GM12878 (cell line): Measurements from ENCODE around the gene PCP2. TPM values are rescaled to one million over a fixed set of nuclear protein-coding genes. Genes with fewer than 3 reads are reported as not detected.
A peak's percentile ranks its signal among the peaks of the same experiment; 100 is the strongest.

ENCODE experiments used
- ASH2L ChIP-seq: fragments of 300-600, 200-600 bp; sonication (generic); IDR thresholded peaks from 2 replicates; pipeline ENCODE4 v1.6.1; 2017; ENCODE audit warnings: low read depth, mild to moderate bottlenecking, borderline replicate concordance
- BHLHE40 ChIP-seq, 2 experiments: fragments of 450-650 bp in 1 of 2; IDR thresholded peaks; 2 replicates each; pipeline ENCODE4 v1.6.1; 2011 to 2017; ENCODE audit warnings: low read depth in 2 of 2, borderline replicate concordance in 1 of 2, improper control_type of control experiment in 1 of 2, low read length in 1 of 2, mild to moderate bottlenecking in 1 of 2
- CHD2 ChIP-seq: IDR thresholded peaks from 2 replicates; pipeline ENCODE4 v1.6.1; 2011; ENCODE audit warnings: low read depth, low read length, improper control_type of control experiment, borderline replicate concordance
- CHD4 ChIP-seq: fragments of 200-600 bp; sonication (generic); IDR thresholded peaks from 2 replicates; pipeline ENCODE4 v1.6.1; 2016; ENCODE audit warnings: mild to moderate bottlenecking
- CREB1 ChIP-seq: IDR thresholded peaks from 2 replicates; pipeline ENCODE4 v1.6.1; 2012; ENCODE audit warnings: low read depth, mild to moderate bottlenecking, inconsistent platforms
- CREM ChIP-seq: IDR thresholded peaks from 2 replicates; pipeline ENCODE4 v1.6.1; 2014; ENCODE audit warnings: antibody characterized with exemption, low read depth
- ETV6 ChIP-seq, 2 experiments: fragments of 450-650 bp in 1 of 2; IDR thresholded peaks in 1 of 2; conservative IDR thresholded peaks in 1 of 2; 2 replicates each; pipeline ENCODE4 v1.6.1; 2014; ENCODE audit warnings: antibody characterized with exemption in 1 of 2, borderline replicate concordance in 1 of 2, low read depth in 1 of 2, mild to moderate bottlenecking in 1 of 2, moderate library complexity in 1 of 2
- FOXK2 ChIP-seq: fragments of 450-650 bp; IDR thresholded peaks from 2 replicates; pipeline ENCODE4 v1.6.1; 2017; ENCODE audit warnings: mild to moderate bottlenecking, moderate library complexity
- GATAD2B ChIP-seq: fragments of 450-650 bp; conservative IDR thresholded peaks from 2 replicates; pipeline ENCODE4 v1.6.1; 2017; ENCODE audit warnings: low read depth, mild to moderate bottlenecking, moderate library complexity
- MTA3 ChIP-seq: IDR thresholded peaks from 2 replicates; pipeline ENCODE4 v1.6.1; 2012; ENCODE audit warnings: low read length, inconsistent platforms, borderline replicate concordance
- MYB ChIP-seq: fragments of 150-350 bp; IDR thresholded peaks from 2 replicates; pipeline ENCODE4 v1.6.1; 2014; ENCODE audit warnings: mild to moderate bottlenecking, low read depth, low read length, borderline replicate concordance
- NFYB ChIP-seq: IDR thresholded peaks from 2 replicates; pipeline ENCODE4 v1.6.1; 2011; ENCODE audit warnings: low read depth, mild to moderate bottlenecking, low read length, improper control_type of control experiment, moderate library complexity; ENCODE audit not compliant: insufficient read depth
- NR2F1 ChIP-seq: fragments of 450-650 bp; conservative IDR thresholded peaks from 2 replicates; pipeline ENCODE4 v1.6.1; 2017; ENCODE audit warnings: mild to moderate bottlenecking
- PAX5 ChIP-seq: IDR thresholded peaks from 2 replicates; pipeline ENCODE4 v1.6.1; 2011; ENCODE audit warnings: low read depth, low read length, borderline replicate concordance
- POU2F2 ChIP-seq: IDR thresholded peaks from 3 replicates; pipeline ENCODE4 v1.6.1; 2011; ENCODE audit warnings: low read depth, mild to moderate bottlenecking, low read length, borderline replicate concordance
- RAD21 ChIP-seq: IDR thresholded peaks from 2 replicates; pipeline ENCODE4 v1.6.1; 2011; ENCODE audit warnings: mild to moderate bottlenecking, low read depth, low read length, moderate library complexity; ENCODE audit not compliant: insufficient read depth
- SMAD1 ChIP-seq: fragments of 450-650 bp; IDR thresholded peaks from 2 replicates; pipeline ENCODE4 v1.6.1; 2018; ENCODE audit warnings: mild to moderate bottlenecking, low read depth; ENCODE audit not compliant: partially characterized antibody
- SMARCA5 ChIP-seq: fragments of 450-650 bp; IDR thresholded peaks from 2 replicates; pipeline ENCODE4 v1.6.1; 2017; ENCODE audit warnings: mild to moderate bottlenecking
- SMC3 ChIP-seq: IDR thresholded peaks from 2 replicates; pipeline ENCODE4 v1.6.1; 2011; ENCODE audit warnings: low read length, improper control_type of control experiment, borderline replicate concordance
- TAF1 ChIP-seq: IDR thresholded peaks from 2 replicates; pipeline ENCODE4 v1.6.1; 2011; ENCODE audit warnings: mild to moderate bottlenecking, low read depth, low read length, borderline replicate concordance
- TBL1XR1 ChIP-seq: IDR thresholded peaks from 2 replicates; pipeline ENCODE4 v1.6.1; 2012; ENCODE audit warnings: low read depth, low read length, improper control_type of control experiment
- TCF12 ChIP-seq: IDR thresholded peaks from 2 replicates; pipeline ENCODE4 v1.6.1; 2011; ENCODE audit warnings: low read depth, mild to moderate bottlenecking, low read length
- YY1 ChIP-seq: IDR thresholded peaks from 2 replicates; pipeline ENCODE4 v1.6.1; 2011; ENCODE audit warnings: low read depth, mild to moderate bottlenecking, low read length
- ZNF207 ChIP-seq: fragments of 450-650 bp; IDR thresholded peaks from 2 replicates; pipeline ENCODE4 v1.6.1; 2014; ENCODE audit warnings: antibody characterized with exemption, mild to moderate bottlenecking, borderline replicate concordance
- ZNF622 ChIP-seq: fragments of 450-650 bp; IDR thresholded peaks from 2 replicates; pipeline ENCODE4 v1.6.1; 2017; ENCODE audit warnings: mild to moderate bottlenecking, inconsistent platforms
- polyA plus RNA-seq, 11 experiments: library from polyadenylated mRNA; depleted of rRNA in 4 of 11; unstranded in 6 of 11; stranded (reverse) in 5 of 11; fragments of >200 nt; fragmentation: Nextera tagmentation in 4 of 11; fragmentation: Illumina TruSeq in 1 of 11; extraction: Ambion mirVana in 4 of 11; extraction: Trizol in 1 of 11; gene quantifications; 1 replicate in 1 of 11; 2 replicates in 10 of 11; pipeline versions ENCODE4 v1.2.1 to v1.2.3, GENCODE V29; 2011 to 2016; ENCODE audit warnings: inconsistent platforms in 2 of 11, missing spikeins in 2 of 11, low read depth in 1 of 11
- total RNA-seq, 4 experiments: library from RNA; depleted of rRNA in 3 of 4; stranded (reverse); fragments of >200 nt in 3 of 4; fragmentation: Illumina TruSeq in 1 of 4; extraction: Trizol in 1 of 4; gene quantifications; 2 replicates each; pipeline versions ENCODE4 v1.2.1 to v1.2.3, GENCODE V29; 2013 to 2021
- TF ChIP-seq, protein P1 (sequence below): IDR thresholded peaks from 2 replicates; pipeline ENCODE4 v1.6.1; 2012; ENCODE audit warnings: low read depth, low read length, improper control_type of control experiment
- TF ChIP-seq, protein P2 (sequence below): fragments of 450-650 bp; formaldehyde crosslinking; IDR thresholded peaks from 2 replicates; pipeline ENCODE4 v1.4.0; 2020; ENCODE audit warnings: mild to moderate bottlenecking, moderate library complexity

Gene PCP2
- total and polyA plus RNA-seq, 10 of the 15 experiments (the other 5 are each of a cell fraction or from before 2014, with no cell fraction given) = 0.10 to 0.62 (median 0.31) TPM; not detected in 5

DNA sequence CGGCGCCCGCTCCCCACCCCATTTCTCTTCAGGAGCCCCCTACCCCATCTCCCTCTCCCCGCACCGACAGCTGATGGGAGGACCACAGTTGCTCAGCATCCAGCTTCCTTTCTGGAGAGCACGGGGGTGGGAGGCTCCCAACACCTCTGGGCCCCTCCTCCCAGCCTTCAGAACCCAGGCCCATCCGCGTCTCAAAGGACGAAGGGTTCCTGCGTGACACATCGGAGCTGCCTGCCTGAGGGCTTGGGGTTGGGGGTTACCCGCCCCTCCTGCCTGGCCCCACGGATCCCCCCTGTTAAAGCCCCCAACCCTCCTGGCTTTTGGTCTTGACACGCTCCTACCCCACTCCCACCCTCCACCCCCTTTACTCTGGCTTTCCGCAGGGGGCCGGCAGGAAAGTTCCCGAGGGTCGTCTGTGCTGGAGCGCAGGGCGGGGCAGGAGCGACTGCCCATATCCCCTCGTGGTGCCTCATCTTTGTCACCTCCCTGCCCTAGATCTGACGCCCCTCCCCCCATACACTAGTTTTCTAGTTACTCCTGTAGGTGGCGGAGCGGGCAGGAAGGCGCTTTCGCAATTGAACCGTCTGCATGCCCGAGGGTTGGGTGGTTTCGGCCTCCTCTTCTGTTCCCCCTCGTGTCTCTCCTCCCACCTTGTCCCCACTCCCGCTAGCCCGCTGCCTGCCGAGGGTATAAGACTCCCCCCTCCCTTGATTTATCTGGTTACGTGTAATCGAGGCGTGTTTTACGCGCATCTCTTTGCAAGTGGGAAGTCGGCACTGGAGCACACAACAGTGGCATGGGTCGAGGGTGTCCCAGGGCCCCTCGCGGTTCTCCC, 48.0 kb upstream of the PCP2 start (continued):
- TF ChIP-seq SMAD1 = no peak
- peak; percentile 84 for TF ChIP-seq CHD2
- peak; percentile 68 for TF ChIP-seq SMC3
- TF ChIP-seq RAD21 = peak; percentile 78
- peak; percentile 8 to 16; a peak in 2 of 4 replicates for TF ChIP-seq BHLHE40 (IDR thresholded peaks at IDR 0.05; ENCODE audit: borderline replicate concordance in 1 of 2, low read depth in 2 of 2, low read length in 1 of 2)
- 0 out of 2 replicates have a peak, but pooled peaks have one; percentile 33 for TF ChIP-seq CREM
- TF ChIP-seq ZNF622 = no peak
- no peak for TF ChIP-seq TBL1XR1
- no peak for TF ChIP-seq ASH2L
- peak; percentile 73; the same call in 1 of the 2 replicates for TF ChIP-seq YY1
- TF ChIP-seq TAF1 = no peak
- TF ChIP-seq, protein P1, sequence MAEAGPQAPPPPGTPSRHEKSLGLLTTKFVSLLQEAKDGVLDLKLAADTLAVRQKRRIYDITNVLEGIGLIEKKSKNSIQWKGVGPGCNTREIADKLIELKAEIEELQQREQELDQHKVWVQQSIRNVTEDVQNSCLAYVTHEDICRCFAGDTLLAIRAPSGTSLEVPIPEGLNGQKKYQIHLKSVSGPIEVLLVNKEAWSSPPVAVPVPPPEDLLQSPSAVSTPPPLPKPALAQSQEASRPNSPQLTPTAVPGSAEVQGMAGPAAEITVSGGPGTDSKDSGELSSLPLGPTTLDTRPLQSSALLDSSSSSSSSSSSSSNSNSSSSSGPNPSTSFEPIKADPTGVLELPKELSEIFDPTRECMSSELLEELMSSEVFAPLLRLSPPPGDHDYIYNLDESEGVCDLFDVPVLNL = 0 out of 2 replicates have a peak, but pooled peaks have one; percentile 18
- TF ChIP-seq PAX5 = no peak
- TF ChIP-seq SMARCA5 = peak; percentile 37; the same call in 1 of the 2 replicates
- TF ChIP-seq ETV6 (conservative IDR thresholded peaks at IDR 0.05 in 1 of 2, IDR thresholded peaks at IDR 0.05 in 1 of 2; ENCODE audit: borderline replicate concordance in 1 of 2, low read depth in 1 of 2) = no peak
- no peak for TF ChIP-seq CHD4
- peak; percentile 66 for TF ChIP-seq TCF12
- no peak for TF ChIP-seq FOXK2
- TF ChIP-seq GATAD2B = 0 out of 2 replicates have a peak, but pooled peaks have one; percentile 22
- 0 out of 2 replicates have a peak, but pooled peaks have one; percentile 33 for TF ChIP-seq CREB1
- TF ChIP-seq ZNF207 = no peak
- TF ChIP-seq MTA3 = peak; percentile 47; the same call in 1 of the 2 replicates
- TF ChIP-seq, protein P2, sequence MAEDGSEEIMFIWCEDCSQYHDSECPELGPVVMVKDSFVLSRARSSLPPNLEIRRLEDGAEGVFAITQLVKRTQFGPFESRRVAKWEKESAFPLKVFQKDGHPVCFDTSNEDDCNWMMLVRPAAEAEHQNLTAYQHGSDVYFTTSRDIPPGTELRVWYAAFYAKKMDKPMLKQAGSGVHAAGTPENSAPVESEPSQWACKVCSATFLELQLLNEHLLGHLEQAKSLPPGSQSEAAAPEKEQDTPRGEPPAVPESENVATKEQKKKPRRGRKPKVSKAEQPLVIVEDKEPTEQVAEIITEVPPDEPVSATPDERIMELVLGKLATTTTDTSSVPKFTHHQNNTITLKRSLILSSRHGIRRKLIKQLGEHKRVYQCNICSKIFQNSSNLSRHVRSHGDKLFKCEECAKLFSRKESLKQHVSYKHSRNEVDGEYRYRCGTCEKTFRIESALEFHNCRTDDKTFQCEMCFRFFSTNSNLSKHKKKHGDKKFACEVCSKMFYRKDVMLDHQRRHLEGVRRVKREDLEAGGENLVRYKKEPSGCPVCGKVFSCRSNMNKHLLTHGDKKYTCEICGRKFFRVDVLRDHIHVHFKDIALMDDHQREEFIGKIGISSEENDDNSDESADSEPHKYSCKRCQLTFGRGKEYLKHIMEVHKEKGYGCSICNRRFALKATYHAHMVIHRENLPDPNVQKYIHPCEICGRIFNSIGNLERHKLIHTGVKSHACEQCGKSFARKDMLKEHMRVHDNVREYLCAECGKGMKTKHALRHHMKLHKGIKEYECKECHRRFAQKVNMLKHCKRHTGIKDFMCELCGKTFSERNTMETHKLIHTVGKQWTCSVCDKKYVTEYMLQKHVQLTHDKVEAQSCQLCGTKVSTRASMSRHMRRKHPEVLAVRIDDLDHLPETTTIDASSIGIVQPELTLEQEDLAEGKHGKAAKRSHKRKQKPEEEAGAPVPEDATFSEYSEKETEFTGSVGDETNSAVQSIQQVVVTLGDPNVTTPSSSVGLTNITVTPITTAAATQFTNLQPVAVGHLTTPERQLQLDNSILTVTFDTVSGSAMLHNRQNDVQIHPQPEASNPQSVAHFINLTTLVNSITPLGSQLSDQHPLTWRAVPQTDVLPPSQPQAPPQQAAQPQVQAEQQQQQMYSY (CRISPR knock-in tag) = no peak
- no peak for TF ChIP-seq MYB
- TF ChIP-seq NR2F1 = 0 out of 2 replicates have a peak, but pooled peaks have one; percentile 13
- no peak for TF ChIP-seq NFYB
- TF ChIP-seq POU2F2 = 0 out of 3 replicates have a peak, but pooled peaks have one; percentile 32
